Measurements from ENCODE around the gene DNAJB6. TPM values are rescaled to one million over a fixed set of nuclear protein-coding genes. Genes with fewer than 3 reads are reported as not detected.

Gene DNAJB6
- polyA plus RNA-seq, 1 experiment: 105 TPM

- H3K4me3 ChIP-seq (ENCODE audit: low read depth, low read length): no peak overlapping the region
- DNase-seq (ENCODE audit: low read depth): no peak
- no peak for TF ChIP-seq CTCF (IDR thresholded peaks at IDR 0.05; ENCODE audit: insufficient read depth, low read depth, low read length)
These were observed 126.0 kb downstream of the DNAJB6 start for GRCh38 chr7:157462840-157463239.

GRCh38 chr7:157463245-157463644 lies 126.4 kb downstream of the DNAJB6 start:
- Histone ChIP-seq H3K4me3 (ENCODE audit: low read depth, low read length) (no peak overlapping the region), H3K27me3 (ENCODE audit: control insufficient read depth, insufficient read depth, low read length) (no peaks in the 10 kb centered on the region), H3K36me3 (ENCODE audit: control insufficient read depth, insufficient read depth, low read length) (no peaks in the 10 kb centered on the region)
- no peak for TF ChIP-seq CTCF (IDR thresholded peaks at IDR 0.05; ENCODE audit: insufficient read depth, low read depth, low read length)
- ChIA-PET CTCF (no interaction called here), POLR2A (no interaction called here)
- no peak for DNase-seq (ENCODE audit: low read depth)

More at GRCh38 chr7:157462840-157463239, 126.0 kb downstream of the DNAJB6 start:
- ChIA-PET POLR2A (no interaction called here), CTCF (no interaction called here)
- Histone ChIP-seq H3K27me3 (ENCODE audit: control insufficient read depth, insufficient read depth, low read length) (peaks cover 4% of the 10 kb centered on the region; the same call in 1 of the 2 replicates), H3K36me3 (ENCODE audit: control insufficient read depth, insufficient read depth, low read length) (no peaks in the 10 kb centered on the region)

GRCh38 chr7:157464111-157464970 lies 127.5 kb downstream of the DNAJB6 start:
- DNase-seq (ENCODE audit: low read depth): no peak
- no peak for TF ChIP-seq CTCF (IDR thresholded peaks at IDR 0.05; ENCODE audit: insufficient read depth, low read depth, low read length)
- ChIA-PET POLR2A (no interaction called here), CTCF (no interaction called here)
- Histone ChIP-seq H3K36me3 (ENCODE audit: control insufficient read depth, insufficient read depth, low read length) (no peaks in the 10 kb centered on the region), H3K27me3 (ENCODE audit: control insufficient read depth, insufficient read depth, low read length) (no peaks in the 10 kb centered on the region), H3K4me3 (ENCODE audit: low read depth, low read length) (no peak overlapping the region)

- Histone ChIP-seq H3K27me3 (ENCODE audit: control insufficient read depth, insufficient read depth, low read length) (no peaks in the 10 kb centered on the region), H3K36me3 (ENCODE audit: control insufficient read depth, insufficient read depth, low read length) (no peaks in the 10 kb centered on the region), H3K4me3 (ENCODE audit: low read depth, low read length) (no peak overlapping the region)
- no peak for DNase-seq (ENCODE audit: low read depth)
- ChIA-PET CTCF (no interaction called here), POLR2A (no interaction called here)
- TF ChIP-seq CTCF (IDR thresholded peaks at IDR 0.05; ENCODE audit: insufficient read depth, low read depth, low read length): no peak
These were observed 128.4 kb downstream of the DNAJB6 start for GRCh38 chr7:157464971-157465886.

Data from BJ (cell line).